HEK293 (cell line): ENCODE results near the gene GPR179.

ENCODE experiments used
- CTCF ChIA-PET: fragments of 350-600 bp; formaldehyde crosslinking; extraction: SDS; loops from one replicate; lab custom pipeline; 2021; ENCODE audit warnings: antibody characterized with exemption; lab: Yijun Ruan, JAX
- POLR2A ChIA-PET: fragments of 300-600 bp; formaldehyde crosslinking; extraction: SDS; loops from one replicate; lab custom pipeline; 2020; ENCODE audit warnings: antibody characterized with exemption, inconsistent platforms; lab: Yijun Ruan, JAX
- H3K27ac ChIP-seq: fragments of 200-500 bp; sonication (Bioruptor generic); 2 replicates; pipeline ENCODE4 v1.5.1; 2014; ENCODE audit warnings: low read depth, low read length, control low read depth, inconsistent platforms; ENCODE audit errors: extremely low read depth
- H3K36me3 ChIP-seq, 2 experiments: fragments of 200-500 bp in 1 of 2; sonication (Bioruptor generic) in 1 of 2; 1 replicate in 1 of 2; 2 replicates in 1 of 2; pipeline ENCODE4 v1.5.1; 2014 to 2017; ENCODE audit warnings: inconsistent platforms in 2 of 2, low read length in 2 of 2; ENCODE audit not compliant: control insufficient read depth in 2 of 2, insufficient read depth in 1 of 2
- H3K4me1 ChIP-seq: fragments of 200-500 bp; sonication (Bioruptor generic); 2 replicates; pipeline ENCODE4 v1.5.1; 2014; ENCODE audit warnings: mild to moderate bottlenecking, low read length, inconsistent platforms; ENCODE audit not compliant: control insufficient read depth, insufficient read depth
- H3K4me3 ChIP-seq: 2 replicates; pipeline ENCODE4 v1.5.1; 2011; ENCODE audit warnings: low read depth, mild to moderate bottlenecking, control low read depth, low read length, moderate library complexity
- H3K9me3 ChIP-seq: fragments of 200-500 bp; sonication (Bioruptor generic); 2 replicates; pipeline ENCODE4 v1.5.1; 2014; ENCODE audit warnings: low read depth, low read length, inconsistent platforms; ENCODE audit not compliant: control insufficient read depth, insufficient read depth
- EGR2 ChIP-seq: fragments of 450-650 bp; formaldehyde crosslinking; IDR thresholded peaks from 2 replicates; pipeline ENCODE4 v1.5.1; 2016; ENCODE audit warnings: low read depth, missing biosample characterization, missing genetic modification characterization
- HOXD13 ChIP-seq: sonication (generic); formaldehyde crosslinking; IDR thresholded peaks from 2 replicates; pipeline ENCODE4 v1.8.0; 2022; ENCODE audit warnings: missing genetic modification reagents, borderline replicate concordance
- KLF7 ChIP-seq: fragments of 450-650 bp; formaldehyde crosslinking; IDR thresholded peaks from 2 replicates; pipeline ENCODE4 v1.5.1; 2016; ENCODE audit warnings: missing biosample characterization, missing genetic modification characterization, borderline replicate concordance
- OVOL3 ChIP-seq: fragments of 450-650 bp; formaldehyde crosslinking; IDR thresholded peaks from 2 replicates; pipeline ENCODE4 v1.5.1; 2016; ENCODE audit warnings: missing biosample characterization, missing genetic modification characterization
- RBAK ChIP-seq: fragments of 450-650 bp; formaldehyde crosslinking; IDR thresholded peaks from 2 replicates; pipeline ENCODE4 v1.5.1; 2016; ENCODE audit warnings: missing biosample characterization, missing genetic modification characterization
- REPIN1 ChIP-seq: fragments of 450-650 bp; formaldehyde crosslinking; IDR thresholded peaks from 2 replicates; pipeline ENCODE4 v1.5.1; 2017; ENCODE audit warnings: missing biosample characterization, missing genetic modification characterization, low read depth
- YY2 ChIP-seq: fragments of 450-650 bp; formaldehyde crosslinking; IDR thresholded peaks from 2 replicates; pipeline ENCODE4 v1.5.1; 2016; ENCODE audit warnings: missing biosample characterization, missing genetic modification characterization
- ZBTB8A ChIP-seq: fragments of 450-650 bp; formaldehyde crosslinking; IDR thresholded peaks from 2 replicates; pipeline ENCODE4 v1.5.1; 2016; ENCODE audit warnings: missing biosample characterization, missing genetic modification characterization
- ZEB2 ChIP-seq: fragments of 450-650 bp; formaldehyde crosslinking; IDR thresholded peaks from 2 replicates; pipeline ENCODE4 v1.5.1; 2016; ENCODE audit warnings: missing biosample characterization, missing genetic modification characterization
- ZFP69B ChIP-seq: fragments of 450-650 bp; formaldehyde crosslinking; IDR thresholded peaks from 2 replicates; pipeline ENCODE4 v1.5.1; 2016; ENCODE audit warnings: missing biosample characterization, missing genetic modification characterization
- ZNF157 ChIP-seq: fragments of 450-650 bp; formaldehyde crosslinking; IDR thresholded peaks from 2 replicates; pipeline ENCODE4 v1.5.1; 2016; ENCODE audit warnings: missing biosample characterization, missing genetic modification characterization
- ZNF18 ChIP-seq: fragments of 450-650 bp; formaldehyde crosslinking; IDR thresholded peaks from 2 replicates; pipeline ENCODE4 v1.5.1; 2016; ENCODE audit warnings: missing biosample characterization, missing genetic modification characterization
- ZNF19 ChIP-seq: fragments of 450-650 bp; formaldehyde crosslinking; IDR thresholded peaks from 2 replicates; pipeline ENCODE4; 2016; ENCODE audit warnings: missing biosample characterization, missing genetic modification characterization, low read depth
- ZNF302 ChIP-seq: fragments of 450-650 bp; formaldehyde crosslinking; IDR thresholded peaks from 2 replicates; pipeline ENCODE4 v1.5.1; 2016; ENCODE audit warnings: missing biosample characterization, missing genetic modification characterization, low read depth
- ZNF354C ChIP-seq: fragments of 450-650 bp; formaldehyde crosslinking; IDR thresholded peaks from 2 replicates; pipeline ENCODE4 v1.5.1; 2016; ENCODE audit warnings: missing biosample characterization, missing genetic modification characterization, low read depth, borderline replicate concordance
- ZNF37A ChIP-seq: fragments of 450-650 bp; IDR thresholded peaks from 2 replicates; pipeline ENCODE4 v1.5.1; 2018; ENCODE audit warnings: missing biosample characterization, missing genetic modification characterization
- ZNF423 ChIP-seq: fragments of 450-650 bp; formaldehyde crosslinking; IDR thresholded peaks from 2 replicates; pipeline ENCODE4 v1.5.1; 2016; ENCODE audit warnings: missing biosample characterization, missing genetic modification characterization
- ZNF510 ChIP-seq: fragments of 450-650 bp; formaldehyde crosslinking; IDR thresholded peaks from 2 replicates; pipeline ENCODE4 v1.5.1; 2018; ENCODE audit warnings: mild to moderate bottlenecking, missing genetic modification characterization, missing biosample characterization; ENCODE audit not compliant: insufficient replicate concordance
- ZNF560 ChIP-seq: fragments of 450-650 bp; formaldehyde crosslinking; IDR thresholded peaks from 2 replicates; pipeline ENCODE4 v1.5.1; 2017; ENCODE audit warnings: missing biosample characterization, missing genetic modification characterization, borderline replicate concordance
- ZNF571 ChIP-seq: fragments of 450-650 bp; formaldehyde crosslinking; IDR thresholded peaks from 2 replicates; pipeline ENCODE4 v1.5.0; 2017; ENCODE audit warnings: missing biosample characterization, missing genetic modification characterization
- ZNF621 ChIP-seq: fragments of 450-650 bp; formaldehyde crosslinking; IDR thresholded peaks from 2 replicates; pipeline ENCODE4 v1.5.1; 2017; ENCODE audit warnings: missing biosample characterization, missing genetic modification characterization
- ZNF629 ChIP-seq: fragments of 450-650 bp; formaldehyde crosslinking; IDR thresholded peaks from 2 replicates; pipeline ENCODE4 v1.5.1; 2017; ENCODE audit warnings: missing biosample characterization, missing genetic modification characterization
- ZNF658 ChIP-seq: fragments of 450-650 bp; formaldehyde crosslinking; IDR thresholded peaks from 2 replicates; pipeline ENCODE4; 2016; ENCODE audit warnings: missing biosample characterization, missing genetic modification characterization
- ZNF843 ChIP-seq: fragments of 450-650 bp; formaldehyde crosslinking; IDR thresholded peaks from 2 replicates; pipeline ENCODE4 v1.5.1; 2016; ENCODE audit warnings: missing biosample characterization, missing genetic modification characterization
- ZSCAN5A ChIP-seq: fragments of 450-650 bp; formaldehyde crosslinking; IDR thresholded peaks from 2 replicates; pipeline ENCODE4 v1.5.1; 2016; ENCODE audit warnings: missing biosample characterization, missing genetic modification characterization
- TF ChIP-seq, protein P1 (sequence below): fragments of 450-650 bp; formaldehyde crosslinking; IDR thresholded peaks from 2 replicates; pipeline ENCODE4 v1.5.0; 2017; ENCODE audit warnings: missing biosample characterization, missing genetic modification characterization, borderline replicate concordance
- TF ChIP-seq, protein P2 (sequence below): fragments of 450-650 bp; formaldehyde crosslinking; IDR thresholded peaks from 2 replicates; pipeline ENCODE4 v1.5.1; 2016; ENCODE audit warnings: missing biosample characterization, missing genetic modification characterization, low read depth

GPR179 gene

DNA sequence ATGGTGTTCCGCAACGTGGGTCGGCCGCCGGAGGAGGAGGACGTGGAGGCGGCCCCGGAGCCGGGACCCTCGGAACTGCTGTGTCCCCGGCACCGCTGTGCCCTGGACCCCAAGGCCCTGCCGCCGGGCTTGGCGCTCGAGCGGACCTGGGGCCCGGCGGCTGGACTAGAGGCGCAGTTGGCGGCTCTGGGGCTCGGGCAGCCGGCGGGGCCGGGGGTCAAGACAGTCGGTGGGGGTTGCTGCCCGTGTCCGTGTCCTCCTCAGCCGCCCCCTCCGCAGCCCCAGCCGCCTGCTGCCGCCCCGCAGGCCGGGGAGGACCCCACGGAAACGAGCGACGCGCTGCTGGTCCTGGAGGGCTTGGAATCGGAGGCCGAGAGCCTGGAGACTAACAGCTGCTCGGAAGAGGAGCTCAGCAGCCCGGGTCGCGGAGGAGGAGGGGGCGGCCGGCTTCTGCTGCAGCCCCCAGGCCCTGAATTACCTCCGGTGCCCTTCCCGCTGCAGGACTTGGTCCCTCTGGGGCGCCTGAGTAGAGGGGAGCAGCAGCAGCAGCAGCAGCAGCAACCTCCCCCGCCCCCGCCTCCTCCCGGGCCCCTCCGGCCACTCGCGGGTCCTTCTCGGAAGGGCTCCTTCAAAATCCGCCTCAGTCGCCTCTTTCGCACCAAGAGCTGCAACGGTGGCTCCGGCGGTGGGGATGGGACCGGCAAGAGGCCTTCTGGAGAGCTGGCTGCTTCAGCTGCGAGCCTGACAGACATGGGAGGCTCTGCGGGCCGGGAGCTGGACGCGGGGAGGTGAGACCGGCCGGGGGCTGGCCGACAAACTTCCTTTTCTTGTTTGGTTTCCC lies 8.7 kb upstream of the GPR179 start (continued):
- TF ChIP-seq ZSCAN5A (tag by site-specific recombination) (no peak), EGR2 (peak; percentile 43; the same call in 1 of the 2 replicates), ZNF629 (tag by site-specific recombination) (no peak)

GRCh38 chr17:38351412-38352222 lies 7.9 kb upstream of the GPR179 start, which contains the start of gene SOCS7:
TSS of gene SOCS7 (plus strand) at chr17:38351844. CDS start at chr17:38352053, 209 bp downstream.
- ChIA-PET POLR2A (interaction anchor here (0.6 to 2.5 kb wide), 19 partner anchors 9 to 400 kb away, joined by 3 to 28 read pairs (median 4); partner anchors contain the start of gene MRPL45), CTCF (interaction anchor here (0.6 to 11.1 kb wide), 6 partner anchors 13 to 316 kb away, joined by 3 to 324 read pairs (median 34); no protein-coding TSS in a partner anchor)
- Histone ChIP-seq H3K4me3 (peak within 1 kb of the TSS; percentile 75), H3K4me1 (peaks cover 11% of the 10 kb centered on the region), H3K27ac (peak within 1 kb of the TSS; percentile 83), H3K9me3 (no peaks in the 10 kb centered on the region), H3K36me3 (no peaks in the 10 kb centered on the region; a peak in 1 of 3 replicates)
- no peak for TF ChIP-seq EGR2
- TF ChIP-seq ZNF19 (tag by site-specific recombination) = no peak
- peak; percentile 75 for TF ChIP-seq ZEB2 (tag by site-specific recombination)
- TF ChIP-seq OVOL3 (tag by site-specific recombination) = no peak
- no peak for TF ChIP-seq ZNF658
- no peak for TF ChIP-seq ZNF510 (tag by site-specific recombination)
- peak; percentile 44; the same call in 1 of the 2 replicates for TF ChIP-seq ZNF423 (tag by site-specific recombination)
- TF ChIP-seq ZNF37A (tag by site-specific recombination) = no peak
- TF ChIP-seq ZNF571 (tag by site-specific recombination) = no peak
- TF ChIP-seq HOXD13 (CRISPR knock-in tag) = no peak
- TF ChIP-seq ZNF560 = no peak
- no peak for TF ChIP-seq ZFP69B
- TF ChIP-seq ZNF18 = no peak
- TF ChIP-seq KLF7 = no peak
- TF ChIP-seq REPIN1 = no peak
- no peak for TF ChIP-seq YY2
- TF ChIP-seq ZNF354C (tag by site-specific recombination) = no peak
- TF ChIP-seq, protein P1, sequence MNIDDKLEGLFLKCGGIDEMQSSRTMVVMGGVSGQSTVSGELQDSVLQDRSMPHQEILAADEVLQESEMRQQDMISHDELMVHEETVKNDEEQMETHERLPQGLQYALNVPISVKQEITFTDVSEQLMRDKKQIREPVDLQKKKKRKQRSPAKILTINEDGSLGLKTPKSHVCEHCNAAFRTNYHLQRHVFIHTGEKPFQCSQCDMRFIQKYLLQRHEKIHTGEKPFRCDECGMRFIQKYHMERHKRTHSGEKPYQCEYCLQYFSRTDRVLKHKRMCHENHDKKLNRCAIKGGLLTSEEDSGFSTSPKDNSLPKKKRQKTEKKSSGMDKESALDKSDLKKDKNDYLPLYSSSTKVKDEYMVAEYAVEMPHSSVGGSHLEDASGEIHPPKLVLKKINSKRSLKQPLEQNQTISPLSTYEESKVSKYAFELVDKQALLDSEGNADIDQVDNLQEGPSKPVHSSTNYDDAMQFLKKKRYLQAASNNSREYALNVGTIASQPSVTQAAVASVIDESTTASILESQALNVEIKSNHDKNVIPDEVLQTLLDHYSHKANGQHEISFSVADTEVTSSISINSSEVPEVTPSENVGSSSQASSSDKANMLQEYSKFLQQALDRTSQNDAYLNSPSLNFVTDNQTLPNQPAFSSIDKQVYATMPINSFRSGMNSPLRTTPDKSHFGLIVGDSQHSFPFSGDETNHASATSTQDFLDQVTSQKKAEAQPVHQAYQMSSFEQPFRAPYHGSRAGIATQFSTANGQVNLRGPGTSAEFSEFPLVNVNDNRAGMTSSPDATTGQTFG (tag by site-specific recombination) = no peak
- TF ChIP-seq ZNF157 (tag by site-specific recombination) = no peak
- TF ChIP-seq RBAK (tag by site-specific recombination) = no peak
- TF ChIP-seq, protein P2, sequence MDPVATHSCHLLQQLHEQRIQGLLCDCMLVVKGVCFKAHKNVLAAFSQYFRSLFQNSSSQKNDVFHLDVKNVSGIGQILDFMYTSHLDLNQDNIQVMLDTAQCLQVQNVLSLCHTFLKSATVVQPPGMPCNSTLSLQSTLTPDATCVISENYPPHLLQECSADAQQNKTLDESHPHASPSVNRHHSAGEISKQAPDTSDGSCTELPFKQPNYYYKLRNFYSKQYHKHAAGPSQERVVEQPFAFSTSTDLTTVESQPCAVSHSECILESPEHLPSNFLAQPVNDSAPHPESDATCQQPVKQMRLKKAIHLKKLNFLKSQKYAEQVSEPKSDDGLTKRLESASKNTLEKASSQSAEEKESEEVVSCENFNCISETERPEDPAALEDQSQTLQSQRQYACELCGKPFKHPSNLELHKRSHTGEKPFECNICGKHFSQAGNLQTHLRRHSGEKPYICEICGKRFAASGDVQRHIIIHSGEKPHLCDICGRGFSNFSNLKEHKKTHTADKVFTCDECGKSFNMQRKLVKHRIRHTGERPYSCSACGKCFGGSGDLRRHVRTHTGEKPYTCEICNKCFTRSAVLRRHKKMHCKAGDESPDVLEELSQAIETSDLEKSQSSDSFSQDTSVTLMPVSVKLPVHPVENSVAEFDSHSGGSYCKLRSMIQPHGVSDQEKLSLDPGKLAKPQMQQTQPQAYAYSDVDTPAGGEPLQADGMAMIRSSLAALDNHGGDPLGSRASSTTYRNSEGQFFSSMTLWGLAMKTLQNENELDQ (tag by site-specific recombination) = no peak
- TF ChIP-seq ZNF302 (tag by site-specific recombination) = no peak
- no peak; the same call in 1 of the 2 replicates for TF ChIP-seq ZNF843 (tag by site-specific recombination)
- TF ChIP-seq ZBTB8A = no peak
- no peak for TF ChIP-seq ZNF621 (tag by site-specific recombination)
